Activated CD8-positive, alpha-beta memory T cell treated with anti-CD3 and anti-CD28 coated beads, Interleukin-2, amount 50 U/mL, for 24 hours (primary cell): ENCODE measurements around the gene FAM227A.
"Not testable (repeated sequence)": the region's sequence is repeated elsewhere in the genome, so short reads cannot be mapped to it uniquely, and the experiment has no call there.

Source experiments
- DNase-seq: peaks from one replicate; pipeline ENCODE4 v3.0.0-alpha.2; 2020; ENCODE audit errors: extremely low read depth

FAM227A gene

GRCh38 chr22:38611559-38611958 lies 44.6 kb downstream of the FAM227A start:
- DNase-seq = no peak

DNA sequence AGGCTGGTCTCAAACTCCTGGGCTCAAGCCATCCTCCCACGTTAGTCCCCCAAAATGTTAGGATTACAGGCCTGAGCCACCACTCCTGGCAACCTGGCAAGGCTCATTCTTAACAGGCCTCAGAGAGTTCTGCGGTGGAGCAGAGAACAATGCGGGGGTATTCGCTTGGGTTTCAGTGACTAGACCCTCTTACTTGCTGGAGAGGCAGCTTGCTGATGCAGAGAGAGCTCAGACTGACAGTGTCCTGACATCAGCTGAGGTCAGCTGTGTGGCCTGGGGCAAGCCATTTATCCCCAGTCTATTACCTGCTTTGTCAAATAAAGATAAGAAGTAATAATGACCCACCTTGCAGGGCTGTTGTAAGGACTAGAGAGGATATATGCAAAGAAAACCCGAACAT lies 46.0 kb downstream of the FAM227A start:
- DNase-seq = no peak

DNA sequence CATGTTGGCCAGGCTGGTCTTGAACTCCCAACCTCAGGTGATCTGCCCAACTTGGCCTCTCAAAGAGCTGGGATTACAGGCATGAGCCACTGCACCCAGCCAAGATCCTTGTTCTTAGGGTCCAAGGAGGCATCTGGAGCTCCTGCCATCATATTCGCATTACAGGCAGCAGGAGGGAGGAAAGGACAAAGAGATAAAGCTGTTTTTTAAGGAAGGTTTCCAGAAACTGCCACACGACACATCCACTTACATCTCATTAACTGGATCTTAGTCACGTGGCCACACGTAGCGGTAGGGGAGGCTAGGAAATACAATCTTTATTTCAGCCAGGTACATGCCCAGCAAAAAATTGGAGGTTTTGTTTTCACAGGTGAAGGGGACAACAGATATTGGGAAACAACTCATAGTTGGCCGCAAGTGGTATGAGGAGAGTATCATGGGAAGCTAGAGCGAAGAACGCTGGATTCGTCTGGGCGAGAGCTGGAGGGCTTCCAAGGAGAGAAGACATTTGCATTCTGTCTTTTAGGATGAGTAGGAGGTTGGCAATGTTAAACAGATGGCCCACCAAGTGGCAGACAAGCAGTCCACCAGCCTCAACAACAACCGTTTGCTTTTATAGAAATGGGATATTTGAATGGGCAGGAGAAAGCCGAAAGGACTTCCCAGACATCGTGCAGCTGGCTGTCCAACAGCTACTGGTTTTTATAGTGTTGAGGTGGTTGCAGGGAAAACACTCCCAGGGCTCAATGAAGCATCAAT lies 47.0 kb downstream of the FAM227A start:
- DNase-seq = no peak

- no peak for DNase-seq
Observed at GRCh38 chr22:38607680-38608079, 48.5 kb downstream of the FAM227A start.

DNA sequence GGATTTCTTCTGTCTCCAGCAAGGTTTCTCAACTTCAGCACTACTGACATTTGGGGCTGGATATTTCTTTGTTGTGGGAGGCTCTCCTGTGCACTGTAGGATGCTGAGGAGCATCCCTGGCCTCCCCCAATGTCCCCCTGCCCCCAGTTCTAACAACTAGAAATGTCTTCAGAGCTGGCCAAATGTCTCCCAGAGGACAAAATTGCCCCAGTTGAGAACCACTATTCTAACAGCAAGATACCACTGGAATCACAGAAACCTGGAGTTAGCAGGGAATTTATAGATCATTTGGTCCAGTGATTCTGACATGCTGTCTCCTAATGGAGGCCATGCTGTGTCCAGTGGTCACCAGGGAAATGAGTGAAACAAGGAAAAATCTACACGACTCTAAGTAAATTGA lies 54.0 kb downstream of the FAM227A start:
- no peak for DNase-seq

GRCh38 chr22:38601221-38601764 lies 54.9 kb downstream of the FAM227A start:
- DNase-seq = no peak

- DNase-seq = no peak
Observed at GRCh38 chr22:38599466-38599865, 56.7 kb downstream of the FAM227A start.

- DNase-seq = not testable (repeated sequence)
Observed at GRCh38 chr22:38582923-38583322, 73.3 kb downstream of the FAM227A start.

GRCh38 chr22:38578505-38578904 lies 77.7 kb downstream of the FAM227A start:
- no peak for DNase-seq

DNA sequence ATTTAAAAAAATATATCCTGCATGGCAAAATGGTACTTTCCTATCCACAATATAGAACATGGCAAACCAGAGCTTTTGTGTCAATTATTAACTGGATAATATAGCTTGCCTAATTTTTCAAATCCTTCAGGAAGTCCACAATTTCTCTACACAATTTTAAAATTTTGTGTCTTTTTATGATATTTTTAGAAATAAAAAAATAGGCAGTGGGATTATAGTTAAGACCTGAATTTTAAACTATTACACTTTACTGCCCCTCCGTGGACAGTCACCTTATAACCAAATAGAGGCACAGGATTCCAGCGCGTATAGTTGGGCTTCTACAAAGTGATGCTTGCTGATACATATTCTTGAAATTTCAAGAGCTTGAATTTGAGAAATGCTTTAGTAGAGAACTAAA lies 84.1 kb downstream of the FAM227A start:
- no peak for DNase-seq

DNA sequence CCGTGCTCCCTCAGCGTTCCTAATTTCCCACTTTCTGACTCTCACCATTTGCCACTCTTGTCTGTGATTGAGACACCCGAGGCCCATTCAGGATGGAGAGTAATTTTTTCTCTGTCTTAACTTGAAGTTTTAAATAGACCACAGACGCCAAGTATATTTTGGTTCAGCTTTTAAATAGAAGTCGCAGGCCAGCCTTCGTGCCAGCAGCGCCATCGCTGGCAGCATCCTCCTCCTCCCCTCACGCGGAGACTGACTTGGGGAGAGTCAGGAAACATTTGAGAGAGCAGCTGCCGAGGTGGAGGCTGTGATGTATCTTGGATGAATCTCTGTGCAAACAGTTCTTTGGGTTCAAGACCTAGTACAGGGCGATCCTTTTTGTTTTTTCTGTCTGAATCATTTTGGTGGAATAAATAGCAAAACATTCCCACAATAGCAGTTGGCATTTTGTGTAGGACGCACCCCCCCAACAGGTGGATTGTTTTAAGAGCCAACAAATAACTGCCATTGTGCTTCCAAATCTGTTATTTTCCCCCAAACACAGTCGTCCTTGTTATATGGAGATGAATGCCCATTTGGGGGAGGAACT lies 85.3 kb downstream of the FAM227A start:
- no peak for DNase-seq

GRCh38 chr22:38569972-38570778 lies 86.0 kb downstream of the FAM227A start, which contains the start of gene DMC1:
Gene DMC1 (minus strand): TSS chr22:38570183. CDS start chr22:38568256, 1,927 bp downstream.
- peak; percentile 88 for DNase-seq

GRCh38 chr22:38569181-38569971 lies 86.8 kb downstream of the FAM227A start:
- DNase-seq = no peak

- no peak for DNase-seq
Observed at GRCh38 chr22:38567531-38568285, 88.5 kb downstream of the FAM227A start.

DNA sequence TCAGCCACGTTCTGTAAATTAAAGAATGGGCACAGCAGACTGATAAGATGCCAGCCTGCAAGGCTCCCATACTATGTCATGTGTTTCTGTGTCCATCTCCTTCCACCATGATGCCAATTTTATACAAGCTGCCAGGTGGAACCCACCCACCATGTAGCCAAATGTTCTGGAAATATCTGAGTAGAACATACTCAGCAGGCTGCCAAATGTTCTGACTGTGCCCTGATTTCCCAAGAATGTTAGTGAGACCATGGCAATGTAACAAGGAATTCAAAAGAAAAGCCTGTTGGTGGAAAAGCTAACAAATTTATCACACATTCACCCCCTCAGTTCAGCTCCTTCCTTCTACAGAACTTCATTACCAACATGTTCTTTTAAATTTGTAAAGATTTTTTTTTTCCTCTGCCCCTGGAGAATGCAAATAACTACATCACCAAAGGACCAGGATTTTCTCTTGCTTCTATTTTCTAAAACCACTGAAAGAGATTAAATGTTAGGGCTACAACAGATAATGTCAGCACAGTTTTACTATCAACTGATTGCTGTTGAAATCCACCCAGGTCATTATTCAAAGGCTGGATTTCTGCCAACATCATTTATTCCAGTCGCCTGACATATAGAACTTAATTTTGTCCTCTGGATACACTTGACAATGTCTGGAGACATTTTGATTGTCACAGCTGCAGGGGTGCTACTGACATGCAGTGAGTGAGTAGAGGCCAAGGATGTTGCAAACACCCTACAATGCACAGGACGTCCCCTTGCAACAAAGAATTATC lies 89.3 kb downstream of the FAM227A start:
- DNase-seq = no peak

DNA sequence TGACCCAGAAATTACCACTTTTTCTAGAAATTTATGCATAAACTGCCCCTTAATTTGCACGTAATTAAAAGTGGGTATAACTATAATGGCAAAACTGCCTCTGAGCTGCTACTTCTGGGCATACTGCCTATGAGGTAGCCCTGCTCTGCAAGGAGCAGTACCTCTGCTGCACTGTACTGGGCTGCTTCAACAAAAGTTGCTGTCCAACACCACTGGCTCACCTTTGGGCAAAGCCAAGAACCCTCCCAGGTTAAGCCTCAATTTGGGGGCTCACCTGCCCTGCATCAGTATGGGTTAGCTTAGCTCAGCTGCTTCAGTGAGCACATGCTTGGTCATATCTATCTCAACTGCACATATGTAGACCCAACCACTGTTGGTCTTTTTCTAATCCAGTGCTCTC lies 90.8 kb downstream of the FAM227A start:
- no peak for DNase-seq

- no peak for DNase-seq
Observed at GRCh38 chr22:38564669-38565068, 91.5 kb downstream of the FAM227A start.

GRCh38 chr22:38554281-38554680 lies 101.9 kb downstream of the FAM227A start:
- DNase-seq = no peak

DNA sequence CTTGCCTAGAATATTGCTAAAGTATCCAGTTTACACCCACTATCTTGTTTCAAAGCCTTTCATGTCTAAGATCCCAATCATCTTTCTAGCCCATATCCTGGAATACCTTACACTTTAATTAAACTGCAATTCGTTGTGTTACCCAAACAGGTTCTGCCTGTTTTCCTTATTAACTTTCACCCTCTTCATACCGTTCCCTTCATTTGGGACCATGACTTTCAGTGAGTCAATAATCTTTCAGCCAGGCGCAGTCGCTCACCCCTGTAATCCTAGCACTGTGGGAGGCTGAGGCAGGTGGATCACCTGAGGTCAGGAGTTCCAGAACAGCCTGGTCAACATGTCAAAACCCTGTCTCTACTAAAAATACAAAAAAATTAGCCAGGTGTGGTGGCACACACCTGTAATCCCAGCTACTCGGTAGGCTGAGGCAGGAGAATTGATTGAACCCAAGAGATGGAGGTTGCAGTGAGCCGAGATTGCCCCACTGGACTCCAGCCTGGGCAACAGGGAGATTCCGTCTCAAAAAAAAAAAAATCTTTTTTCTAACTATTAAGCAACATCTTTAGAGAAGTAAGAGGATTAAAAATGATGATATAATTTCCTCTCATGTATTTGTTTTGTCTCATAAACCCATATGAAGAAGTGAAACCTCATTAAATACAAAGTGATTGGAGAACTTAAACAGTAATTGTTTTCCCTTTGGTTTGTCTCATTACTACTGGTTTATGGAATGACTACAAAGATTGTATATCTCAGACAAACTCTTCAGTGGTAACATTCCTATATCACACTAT lies 106.9 kb downstream of the FAM227A start:
- DNase-seq = no peak
